NCI-H128 (cell line): ENCODE results near the gene ARHGAP9.
"Not testable (repeated sequence)": the region's sequence is repeated elsewhere in the genome, so short reads cannot be mapped to it uniquely, and the experiment has no call there.

ENCODE experiments used
- DNase-seq: peaks from one replicate; lab custom pipeline; 2025; ENCODE audit not compliant: unreplicated experiment; lab: John Stamatoyannopoulos, UW

Gene ARHGAP9

GRCh38 chr12:57439762-57440266 is 39.9 kb downstream of the ARHGAP9 start:
- no peak for DNase-seq

DNA sequence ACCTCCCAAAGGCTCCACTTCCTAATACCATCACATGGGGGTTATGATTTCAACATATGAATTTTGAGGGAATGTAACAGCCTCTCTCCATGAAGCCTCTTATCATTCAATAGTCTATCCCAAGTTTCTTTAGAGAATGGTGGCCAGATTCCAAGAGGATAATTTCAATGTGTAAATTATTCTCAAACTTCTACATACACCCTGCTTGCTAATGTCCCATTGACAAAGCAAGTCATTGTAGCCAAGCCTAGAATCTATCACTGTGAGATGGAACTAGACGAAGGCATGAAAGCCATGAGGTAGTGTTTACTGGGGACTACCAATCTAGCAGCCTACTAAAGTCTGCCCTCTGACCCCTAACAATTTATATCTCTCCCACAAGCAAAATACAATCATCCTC is 41.3 kb downstream of the ARHGAP9 start:
- DNase-seq = no peak

GRCh38 chr12:57435293-57435692 is 44.4 kb downstream of the ARHGAP9 start:
- no peak for DNase-seq

- DNase-seq = no peak
Observed at GRCh38 chr12:57434517-57435223, 45.0 kb downstream of the ARHGAP9 start, which contains the start of gene INHBC. Gene INHBC, plus strand, starts transcription at chr12:57434784. Its CDS starts 103 bp downstream, at chr12:57434887.

- no peak for DNase-seq
Observed at GRCh38 chr12:57433370-57433769, 46.3 kb downstream of the ARHGAP9 start.

DNA sequence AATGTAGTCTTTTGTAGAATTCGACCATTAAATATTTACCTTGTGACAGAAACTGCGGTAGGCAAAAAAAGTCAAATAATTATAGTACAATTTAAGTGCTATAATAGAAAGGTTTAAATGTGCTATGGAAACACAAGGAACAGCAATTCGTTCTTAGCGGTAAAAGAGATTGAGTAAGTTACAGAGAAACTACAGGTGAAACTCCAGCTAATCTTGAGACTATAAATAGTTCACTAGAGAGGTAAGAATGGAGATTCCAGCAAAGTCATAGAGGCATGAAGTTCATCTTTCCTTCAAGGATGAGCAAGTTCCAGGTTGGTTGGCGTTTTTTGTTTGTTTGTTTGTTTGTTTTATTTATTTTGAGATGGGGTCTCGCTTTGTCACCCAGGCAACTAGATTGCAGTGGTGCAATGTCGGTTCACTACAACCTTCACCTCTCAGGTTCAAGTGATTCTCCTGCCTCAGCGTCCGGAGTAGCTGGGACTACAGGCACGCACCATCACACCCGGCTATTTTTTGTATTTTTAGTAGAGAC is 47.9 kb downstream of the ARHGAP9 start:
- DNase-seq = no peak

GRCh38 chr12:57430931-57431566 is 48.6 kb downstream of the ARHGAP9 start, which contains the start of gene R3HDM2:
Gene R3HDM2, minus strand, starts transcription at chr12:57431043. Its CDS starts 120,615 bp downstream, at chr12:57310428.
- DNase-seq = peak; percentile 84

DNA sequence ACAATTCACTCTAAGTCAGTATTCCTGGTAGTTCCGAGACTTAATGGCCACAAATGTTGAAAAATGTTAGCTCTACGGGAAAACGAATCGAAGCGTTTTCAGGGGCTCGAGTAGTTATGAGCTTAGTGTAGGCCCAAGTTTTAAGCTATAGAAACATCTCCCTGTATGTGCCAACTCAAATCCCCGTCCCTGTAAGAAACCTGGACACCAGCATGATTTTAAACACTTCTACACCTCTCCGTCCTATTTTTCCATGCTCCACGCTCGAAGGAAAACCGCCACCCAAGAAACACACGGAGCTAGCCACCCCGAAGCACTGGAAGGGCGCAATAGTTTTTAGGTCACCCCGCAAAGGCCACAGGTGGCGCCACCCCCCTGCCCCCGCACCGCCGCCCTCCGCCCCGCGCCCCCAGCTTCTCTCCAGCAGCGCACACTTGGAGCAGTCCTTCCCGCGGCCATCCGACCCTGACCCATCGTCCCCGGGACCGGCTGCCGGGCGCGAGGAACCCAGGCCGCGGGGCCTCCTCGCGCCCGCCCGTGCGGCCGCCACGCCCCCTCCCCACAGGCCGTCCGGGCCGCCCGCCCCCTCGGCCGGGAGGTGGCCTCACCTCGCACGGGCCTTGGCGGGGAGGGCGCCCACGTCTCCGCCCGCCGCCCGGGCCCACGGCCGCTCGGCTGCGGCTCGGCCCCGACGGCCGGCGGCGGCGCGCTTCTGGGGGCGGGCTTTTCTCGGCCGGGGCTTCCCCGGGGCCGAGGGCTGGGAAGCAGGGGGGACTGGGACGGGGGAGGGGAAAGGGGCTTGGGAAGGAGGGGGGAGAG is 49.3 kb downstream of the ARHGAP9 start:
- no peak for DNase-seq

DNA sequence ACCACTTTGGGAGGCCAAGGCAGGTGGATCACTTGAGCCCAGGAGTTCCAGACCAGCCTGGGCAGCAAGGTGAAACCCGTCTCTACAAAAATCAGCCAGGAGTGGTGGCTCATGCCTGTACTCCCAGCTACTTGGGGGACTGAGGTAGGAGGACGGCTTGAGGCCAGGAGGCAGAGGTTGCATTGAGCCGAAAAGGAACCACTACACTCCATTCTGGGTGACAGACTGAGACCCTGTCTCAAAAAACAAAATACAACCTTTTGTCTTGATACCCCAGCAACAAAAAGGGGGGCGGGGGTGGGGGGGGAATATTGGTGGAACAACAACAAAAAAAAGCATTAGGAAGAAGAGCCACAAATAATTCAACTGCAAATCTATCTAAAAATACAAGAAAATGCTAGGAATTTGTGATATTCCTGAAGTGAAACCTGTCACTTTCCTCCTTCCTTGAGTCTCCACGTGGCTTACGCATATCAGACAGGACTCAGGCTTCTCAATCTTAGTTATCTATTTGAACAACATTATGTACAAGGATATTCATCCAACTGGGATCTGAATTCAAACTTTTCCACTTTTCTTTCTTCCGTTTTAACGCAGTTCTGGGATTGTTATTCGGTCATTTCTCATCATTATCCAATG is 50.1 kb downstream of the ARHGAP9 start:
- DNase-seq = no peak

DNA sequence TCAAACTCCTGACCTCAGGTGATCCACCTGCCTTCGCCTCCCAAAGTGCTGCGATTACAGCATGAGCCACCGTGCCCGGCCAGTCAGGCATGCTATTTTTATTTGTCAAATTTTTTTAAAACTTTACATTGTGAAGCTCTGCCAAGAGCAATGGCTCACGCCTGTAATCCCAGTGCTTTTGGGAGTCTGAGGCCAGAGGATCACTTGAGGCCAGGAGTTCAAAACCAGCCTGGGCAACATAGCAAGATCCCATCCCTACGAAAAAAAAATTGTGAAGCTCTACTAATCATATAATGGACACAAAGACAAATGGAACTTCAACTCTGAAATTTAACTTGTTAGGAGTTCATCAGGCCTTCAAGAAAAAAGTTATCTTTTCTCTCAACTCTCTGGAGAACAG is 50.7 kb downstream of the ARHGAP9 start:
- DNase-seq = no peak

DNA sequence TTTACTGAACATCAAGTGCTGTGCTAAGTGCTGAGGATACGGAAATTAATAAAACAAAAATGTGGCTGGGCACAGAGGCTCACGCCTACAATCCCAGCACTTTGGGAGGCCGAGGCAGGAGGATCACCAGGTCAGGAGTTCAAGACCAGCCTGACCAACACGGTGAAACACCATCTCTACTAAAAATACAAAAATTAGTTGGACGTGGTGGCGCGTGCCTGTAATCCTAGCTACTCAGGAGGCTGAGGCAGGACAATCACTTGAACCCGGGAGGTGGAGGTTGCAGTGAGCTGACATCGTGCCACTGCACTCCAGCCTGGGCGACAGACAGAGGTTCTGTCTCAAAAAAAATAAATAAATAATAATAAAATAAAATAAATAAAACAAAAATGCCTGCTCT is 52.7 kb downstream of the ARHGAP9 start:
- not testable (repeated sequence) for DNase-seq
